ENCODE data around the gene REV3L. TPM values are rescaled to one million over a fixed set of nuclear protein-coding genes. Genes with fewer than 3 reads are reported as not detected.

Gene REV3L
- total and polyA plus RNA-seq, 9 of the 15 experiments (the other 6 are each of a cell fraction or from before 2014, with no cell fraction given): 5.5 to 24.4 (median 14.4) TPM

DNA sequence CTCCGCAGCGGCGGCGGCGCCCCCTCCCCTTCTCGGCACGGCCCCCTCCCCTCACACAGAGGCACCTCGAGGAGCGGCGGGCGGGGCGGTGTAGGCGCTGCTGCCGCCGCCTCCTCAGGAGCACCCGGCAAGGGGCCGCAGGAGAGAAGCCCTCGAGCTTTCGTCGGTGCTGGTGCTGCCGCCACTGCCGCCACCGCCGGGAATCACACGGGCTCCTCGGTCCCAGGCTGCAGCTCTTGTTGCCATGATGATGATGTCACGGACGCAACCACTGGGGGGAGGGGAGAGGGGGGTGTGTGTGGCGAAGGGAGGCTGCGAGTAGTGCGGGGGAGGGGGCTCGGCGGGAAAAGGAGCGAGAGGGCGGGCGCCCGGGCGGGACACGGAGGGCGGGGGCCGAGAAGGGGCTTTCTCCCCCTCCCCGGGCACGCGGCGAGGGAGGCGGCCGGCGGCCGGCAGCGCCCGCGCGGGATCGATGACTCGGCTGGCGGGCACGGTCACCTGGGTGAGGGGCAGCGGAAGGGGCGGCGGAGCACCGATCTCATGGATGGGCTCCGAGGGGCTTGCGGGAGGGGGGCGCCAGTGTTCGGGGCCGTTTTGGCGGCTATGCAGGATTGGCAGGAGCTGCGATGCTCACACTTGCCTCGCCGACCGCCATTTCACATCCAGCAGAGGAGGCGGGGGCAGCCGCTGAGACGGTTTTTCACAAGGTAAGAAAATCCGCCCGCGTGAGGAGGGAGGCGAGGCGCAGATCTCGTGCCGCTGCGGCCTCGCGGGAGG lies at the start of gene REV3L (continued):
- no peak for TF ChIP-seq TEAD4 (IDR thresholded peaks at IDR 0.05; ENCODE audit: low read length)
- no peak for TF ChIP-seq TEAD4 (CRISPR knock-in tag; IDR thresholded peaks at IDR 0.05; ENCODE audit: borderline replicate concordance)
- peak; percentile 69 for TF ChIP-seq USF1 (CRISPR knock-in tag; IDR thresholded peaks at IDR 0.05)
- TF ChIP-seq PRMT5 (CRISPR knock-in tag; IDR thresholded peaks at IDR 0.05): no peak
- no peak for TF ChIP-seq ETS2 (tag; IDR thresholded peaks at IDR 0.05; ENCODE audit: borderline replicate concordance, poor library complexity, severe bottlenecking)
- peak; percentile 73 for TF ChIP-seq ZNF589 (CRISPR knock-in tag; IDR thresholded peaks at IDR 0.05; ENCODE audit: low read depth)
- peak; percentile 87 for TF ChIP-seq JUND (IDR thresholded peaks at IDR 0.05; ENCODE audit: borderline replicate concordance, low read depth, low read length)
- peak; percentile 9; the same call in 1 of the 3 replicates for TF ChIP-seq JUND (tag; IDR thresholded peaks at IDR 0.05; ENCODE audit: borderline replicate concordance, low read depth, low read length)
- TF ChIP-seq GATAD2B (IDR thresholded peaks at IDR 0.05; ENCODE audit: borderline replicate concordance): 0 out of 2 replicates have a peak, but pooled peaks have one; percentile 1
- TF ChIP-seq SIN3B (IDR thresholded peaks at IDR 0.05; ENCODE audit: low read depth): 0 out of 2 replicates have a peak, but pooled peaks have one; percentile 28
- 0 out of 2 replicates have a peak, but pooled peaks have one; percentile 50 for TF ChIP-seq PTBP1 (IDR thresholded peaks at IDR 0.05; ENCODE audit: low read depth, low read length)
- peak; percentile 96 for TF ChIP-seq ZBTB7A (IDR thresholded peaks at IDR 0.05; ENCODE audit: borderline replicate concordance, control insufficient read depth, low read depth, low read length)
- TF ChIP-seq POLR2AphosphoS5 (IDR thresholded peaks at IDR 0.05; ENCODE audit: control insufficient read depth, insufficient read depth, low read depth, low read length): peak; percentile 77
- TF ChIP-seq HOXB6 (CRISPR knock-in tag; IDR thresholded peaks at IDR 0.05; ENCODE audit: borderline replicate concordance): no peak
- TF ChIP-seq, protein P1, sequence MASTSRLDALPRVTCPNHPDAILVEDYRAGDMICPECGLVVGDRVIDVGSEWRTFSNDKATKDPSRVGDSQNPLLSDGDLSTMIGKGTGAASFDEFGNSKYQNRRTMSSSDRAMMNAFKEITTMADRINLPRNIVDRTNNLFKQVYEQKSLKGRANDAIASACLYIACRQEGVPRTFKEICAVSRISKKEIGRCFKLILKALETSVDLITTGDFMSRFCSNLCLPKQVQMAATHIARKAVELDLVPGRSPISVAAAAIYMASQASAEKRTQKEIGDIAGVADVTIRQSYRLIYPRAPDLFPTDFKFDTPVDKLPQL (IDR thresholded peaks at IDR 0.05; ENCODE audit: extremely low read depth, insufficient read length): no peak
- peak; percentile 59 for TF ChIP-seq KDM5B (IDR thresholded peaks at IDR 0.05; ENCODE audit: insufficient replicate concordance, low read depth, low read length)
- peak; percentile 92 for TF ChIP-seq CREM (IDR thresholded peaks at IDR 0.05; ENCODE audit: low read depth)
- no peak for TF ChIP-seq CBFB (CRISPR knock-in tag; IDR thresholded peaks at IDR 0.05)
- no peak for TF ChIP-seq SPI1 (IDR thresholded peaks at IDR 0.05; ENCODE audit: borderline replicate concordance, low read depth, low read length)
- no peak for TF ChIP-seq MCM3 (IDR thresholded peaks at IDR 0.05)
- TF ChIP-seq ATF6 (CRISPR knock-in tag; IDR thresholded peaks at IDR 0.05): no peak
- TF ChIP-seq ZNF740 (CRISPR knock-in tag; IDR thresholded peaks at IDR 0.05): peak; percentile 85; the same call in 1 of the 2 replicates
- TF ChIP-seq ZNF740 (tag; IDR thresholded peaks at IDR 0.05): peak in 1 of 2 experiments; percentile 79; a peak in 1 of 4 replicates
- peak; percentile 51 for TF ChIP-seq FOSL1 (tag; conservative IDR thresholded peaks at IDR 0.05)
